K562 treated with DMSO at 1 percent for 4 hours (cell line): ENCODE data around the gene CCDC174. TPM values are rescaled to one million over a fixed set of nuclear protein-coding genes. Genes with fewer than 3 reads are reported as not detected.

Source experiments
- total RNA-seq: library from RNA; unstranded; fragments of 300-600 nt; gene quantifications from 2 replicates; pipeline ENCODE4 v1.2.3, GENCODE V29; 2022; ENCODE audit not compliant: insufficient read depth

The CCDC174 gene
- total RNA-seq = 13.8 and 20.9 TPM in 2 replicates

DNA sequence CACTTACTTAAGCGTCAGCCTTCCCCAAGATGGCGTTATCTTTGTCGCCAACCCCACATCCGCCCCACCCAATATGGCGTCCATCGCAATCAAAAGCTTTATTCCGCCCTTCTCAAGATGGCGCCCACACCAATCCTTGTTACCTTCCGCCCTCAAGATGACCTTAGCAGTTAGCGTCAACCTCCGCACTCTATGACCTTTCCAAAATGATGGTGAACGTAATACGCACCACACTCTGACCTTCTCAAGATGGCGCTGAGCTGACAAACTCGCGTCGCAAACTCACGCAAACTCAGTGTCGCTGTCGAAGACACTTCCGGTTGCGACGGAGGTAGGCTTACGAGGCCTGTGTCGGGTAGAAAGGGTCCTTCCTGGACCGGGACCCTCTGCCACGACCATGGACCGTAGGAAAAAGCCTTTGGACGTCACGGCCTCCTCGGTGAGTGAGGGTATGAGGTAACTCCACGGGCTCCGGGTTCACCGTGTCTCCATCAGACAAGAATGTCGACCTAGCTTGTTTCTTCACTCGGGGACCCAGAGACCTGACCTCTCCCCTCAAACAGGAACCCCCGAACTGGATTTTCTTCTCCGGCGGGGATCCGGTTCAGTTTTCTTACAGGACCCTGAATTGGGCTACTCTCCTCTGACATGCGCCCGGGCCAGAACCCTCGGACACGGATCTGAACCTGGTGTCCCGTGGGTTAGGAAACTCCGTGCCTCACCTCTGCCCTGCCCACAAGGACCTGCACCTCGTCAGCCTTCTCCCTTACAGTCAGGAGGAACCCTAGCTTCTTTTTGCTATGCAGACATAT, at the start of gene CCDC174:
Gene CCDC174, plus strand, starts transcription at position 323 of the 812 bp plus-strand sequence. Its CDS starts 75 bp downstream, at position 398.

DNA sequence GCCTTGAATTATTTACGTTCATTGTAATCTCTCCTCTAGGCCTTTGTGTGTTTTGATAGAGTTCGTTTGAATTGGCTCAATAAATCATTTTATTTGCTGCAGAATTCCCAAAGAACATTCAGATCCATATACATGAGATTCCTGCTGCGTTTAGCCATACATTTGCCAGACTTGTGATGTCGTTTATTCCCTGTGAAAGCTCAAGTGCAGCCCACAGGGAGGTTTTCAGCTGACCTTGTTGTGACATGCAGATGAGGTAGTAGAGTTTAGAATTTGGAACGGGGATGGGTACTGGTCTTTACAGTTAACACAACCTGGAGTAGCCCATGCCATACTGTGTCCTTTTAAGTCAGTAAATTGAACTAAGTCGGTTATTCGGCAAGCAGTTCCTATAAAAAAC, 23.3 kb downstream of the CCDC174 start, which contains the start of gene C3orf20:
Gene C3orf20, plus strand, starts transcription at position 301 of the 400 bp plus-strand sequence. CDS start 7,573 bp downstream, outside the sequence.

Other genes starting within 250 kb of the CCDC174 start
- 43.0 and 68.9 TPM in 2 replicates for gene SLC6A6, start 249.2 kb upstream of the CCDC174 start, total RNA-seq
- not detected in 2 replicates for gene GRIP2, start 111.4 kb upstream of the CCDC174 start, total RNA-seq
- gene C3orf20, start 23.4 kb downstream of the CCDC174 start, total RNA-seq = 1.2 TPM in 1 of 2 replicates, not detected in the other
- gene FGD5, start 167.2 kb downstream of the CCDC174 start, total RNA-seq = not detected in 2 replicates